GM23338 (cell line): Measurements from ENCODE around the gene PSMB2. TPM values are rescaled to one million over a fixed set of nuclear protein-coding genes. Genes with fewer than 3 reads are reported as not detected.

Experiments
- ATAC-seq: fragments of 200-7000 bp; cut with Tn5 transposase; 3 replicates; pipeline ENCODE4 v1.9.1; 2020
- DNase-seq: peaks from one replicate; pipeline ENCODE4 v3.0.0-alpha.2; 2015; ENCODE audit warnings: low spot score
- H2AFZ ChIP-seq: fragments of 200-600 bp; sonication (generic); 2 replicates; pipeline ENCODE4 v1.8.0; 2016; ENCODE audit warnings: antibody characterized with exemption, mild to moderate bottlenecking, moderate library complexity
- H3F3A ChIP-seq: fragments of 200-600 bp; sonication (generic); replicated peaks from 2 replicates; pipeline ENCODE4 v1.8.0; 2017; ENCODE audit warnings: antibody characterized with exemption, mixed run types, low read depth
- H3K27ac ChIP-seq: fragments of 200-600 bp; sonication (generic); 2 replicates; pipeline ENCODE4 v1.6.1; 2016; ENCODE audit warnings: low read depth
- H3K27me3 ChIP-seq: fragments of 200-600 bp; sonication (generic); 2 replicates; pipeline ENCODE4 v1.8.0; 2016; ENCODE audit warnings: mild to moderate bottlenecking, mixed run types, moderate library complexity; ENCODE audit not compliant: insufficient read depth
- H3K36me3 ChIP-seq: fragments of 200-600 bp; sonication (generic); 2 replicates; pipeline ENCODE4 v1.8.0; 2016; ENCODE audit warnings: mild to moderate bottlenecking; ENCODE audit not compliant: insufficient read depth
- H3K4me1 ChIP-seq: fragments of 200-600 bp; sonication (generic); 2 replicates; pipeline ENCODE4 v1.8.0; 2016; ENCODE audit warnings: mild to moderate bottlenecking, moderate library complexity; ENCODE audit not compliant: insufficient read depth
- H3K4me2 ChIP-seq: fragments of 200-600 bp; sonication (generic); 2 replicates; pipeline ENCODE4 v1.7.1; 2017; ENCODE audit warnings: mixed run types
- H3K4me3 ChIP-seq: fragments of 200-600 bp; sonication (generic); 2 replicates; pipeline ENCODE4 v1.6.1; 2016; ENCODE audit warnings: mixed run types
- H3K79me2 ChIP-seq: fragments of 200-600 bp; sonication (generic); replicated peaks from 2 replicates; pipeline ENCODE4 v1.8.0; 2017; ENCODE audit warnings: mild to moderate bottlenecking; ENCODE audit not compliant: insufficient read depth
- H3K9me2 ChIP-seq: fragments of 200-600 bp; sonication (generic); 2 replicates; pipeline ENCODE4 v1.8.0; 2017; ENCODE audit not compliant: insufficient read depth
- H4K20me1 ChIP-seq: fragments of 200-600 bp; sonication (generic); replicated peaks from 2 replicates; pipeline ENCODE4 v1.8.0; 2017; ENCODE audit warnings: mild to moderate bottlenecking; ENCODE audit not compliant: insufficient read depth
- H3K27ac Mint-ChIP-seq: 2 replicates; pipeline ENCODE4 v1.8.0; 2020; ENCODE audit warnings: inconsistent platforms, mild to moderate bottlenecking, moderate library complexity, mixed read lengths
- H3K27me3 Mint-ChIP-seq: 3 replicates; pipeline ENCODE4 v1.8.0; 2022; ENCODE audit warnings: low read depth, mild to moderate bottlenecking, moderate library complexity, mixed read lengths, inconsistent platforms; ENCODE audit not compliant: insufficient read depth, poor library complexity
- H3K36me3 Mint-ChIP-seq: 3 replicates; pipeline ENCODE4 v1.8.0; 2021; ENCODE audit warnings: low read depth, mild to moderate bottlenecking, inconsistent platforms, moderate library complexity, mixed read lengths
- H3K4me1 Mint-ChIP-seq: 3 replicates; pipeline ENCODE4 v1.8.0; 2020; ENCODE audit warnings: mild to moderate bottlenecking, inconsistent platforms, mixed read lengths
- H3K4me3 Mint-ChIP-seq: 3 replicates; pipeline ENCODE4 v1.8.0; 2021; ENCODE audit warnings: moderate library complexity, mild to moderate bottlenecking, inconsistent platforms, mixed read lengths
- H3K9me3 Mint-ChIP-seq: 3 replicates; pipeline ENCODE4 v1.8.0; 2020; ENCODE audit warnings: moderate library complexity, mild to moderate bottlenecking, inconsistent platforms, mixed read lengths
- CREB1 ChIP-seq: fragments of 250-450 bp; sonication (Bioruptor Pico); IDR thresholded peaks from 2 replicates; pipeline ENCODE4 v1.5.0; 2020; ENCODE audit warnings: low read depth, mild to moderate bottlenecking, moderate library complexity
- EZH2 ChIP-seq: fragments of 200-600 bp; sonication (generic); IDR thresholded peaks from one replicate; pipeline ENCODE4 v1.8.0; 2017; ENCODE audit warnings: antibody characterized with exemption, mild to moderate bottlenecking, low read depth; ENCODE audit not compliant: unreplicated experiment
- EZH2phosphoT487 ChIP-seq: fragments of 200-600 bp; sonication (generic); IDR thresholded peaks from one replicate; pipeline ENCODE4 v1.8.1; 2018; ENCODE audit warnings: antibody characterized with exemption; ENCODE audit not compliant: unreplicated experiment
- JUNB ChIP-seq: IDR thresholded peaks from one replicate; pipeline ENCODE4 v1.6.1; 2016; ENCODE audit warnings: antibody characterized with exemption; ENCODE audit not compliant: unreplicated experiment
- NANOG ChIP-seq: IDR thresholded peaks from 2 replicates; pipeline ENCODE4 v1.6.1; 2016; ENCODE audit warnings: antibody characterized with exemption, borderline replicate concordance
- POLR2AphosphoS5 ChIP-seq: IDR thresholded peaks from 2 replicates; pipeline ENCODE4 v1.6.1; 2016; ENCODE audit warnings: antibody characterized with exemption, low read depth
- STAT1 ChIP-seq: IDR thresholded peaks from one replicate; pipeline ENCODE4 v1.6.1; 2016; ENCODE audit warnings: antibody characterized with exemption; ENCODE audit not compliant: unreplicated experiment
- ZNF114 ChIP-seq: fragments of 250-450 bp; sonication (Bioruptor Pico); IDR thresholded peaks from 2 replicates; pipeline ENCODE4 v1.5.0; 2020; ENCODE audit warnings: mild to moderate bottlenecking, moderate library complexity
- ZNF331 ChIP-seq: fragments of 250-450 bp; sonication (Bioruptor Pico); IDR thresholded peaks from 2 replicates; pipeline ENCODE4 v1.5.0; 2020; ENCODE audit warnings: low read depth, mild to moderate bottlenecking, moderate library complexity
- polyA plus RNA-seq: library from polyadenylated mRNA; unstranded; fragments of >200 nt; fragmentation: Nextera tagmentation; extraction: Ambion mirVana; gene quantifications from 2 replicates; pipeline ENCODE4 v1.2.1, GENCODE V29; 2016
- total RNA-seq: library from RNA; depleted of rRNA; stranded (reverse); fragments of >200 nt; shearing (Covaris generic); gene quantifications from 2 replicates; pipeline ENCODE4 v1.2.3, GENCODE V29; 2014
- TF ChIP-seq, protein P1 (sequence below): IDR thresholded peaks from one replicate; pipeline ENCODE4 v1.6.1; 2018; ENCODE audit warnings: antibody characterized with exemption; ENCODE audit not compliant: unreplicated experiment
- TF ChIP-seq, protein P2 (sequence below), 2 experiments: fragments of 200-600 bp in 1 of 2; sonication (generic) in 1 of 2; conservative IDR thresholded peaks; 2 replicates each; pipeline versions ENCODE4 v1.5.1 to v1.6.1; 2016 to 2017; ENCODE audit warnings: antibody characterized with exemption in 2 of 2, low read depth in 2 of 2, mild to moderate bottlenecking in 2 of 2, moderate library complexity in 1 of 2
- TF ChIP-seq, protein P3 (sequence below): fragments of 250-450 bp; sonication (Bioruptor Pico); IDR thresholded peaks from 2 replicates; pipeline ENCODE4 v1.5.0; 2020; ENCODE audit warnings: mild to moderate bottlenecking, moderate library complexity
- TF ChIP-seq, protein P4 (sequence below): IDR thresholded peaks from 2 replicates; pipeline ENCODE4 v1.6.1; 2016; ENCODE audit warnings: antibody characterized with exemption

PSMB2 gene
- total and polyA plus RNA-seq, 2 experiments from 2014 or later, result 68.2 to 147 TPM

DNA sequence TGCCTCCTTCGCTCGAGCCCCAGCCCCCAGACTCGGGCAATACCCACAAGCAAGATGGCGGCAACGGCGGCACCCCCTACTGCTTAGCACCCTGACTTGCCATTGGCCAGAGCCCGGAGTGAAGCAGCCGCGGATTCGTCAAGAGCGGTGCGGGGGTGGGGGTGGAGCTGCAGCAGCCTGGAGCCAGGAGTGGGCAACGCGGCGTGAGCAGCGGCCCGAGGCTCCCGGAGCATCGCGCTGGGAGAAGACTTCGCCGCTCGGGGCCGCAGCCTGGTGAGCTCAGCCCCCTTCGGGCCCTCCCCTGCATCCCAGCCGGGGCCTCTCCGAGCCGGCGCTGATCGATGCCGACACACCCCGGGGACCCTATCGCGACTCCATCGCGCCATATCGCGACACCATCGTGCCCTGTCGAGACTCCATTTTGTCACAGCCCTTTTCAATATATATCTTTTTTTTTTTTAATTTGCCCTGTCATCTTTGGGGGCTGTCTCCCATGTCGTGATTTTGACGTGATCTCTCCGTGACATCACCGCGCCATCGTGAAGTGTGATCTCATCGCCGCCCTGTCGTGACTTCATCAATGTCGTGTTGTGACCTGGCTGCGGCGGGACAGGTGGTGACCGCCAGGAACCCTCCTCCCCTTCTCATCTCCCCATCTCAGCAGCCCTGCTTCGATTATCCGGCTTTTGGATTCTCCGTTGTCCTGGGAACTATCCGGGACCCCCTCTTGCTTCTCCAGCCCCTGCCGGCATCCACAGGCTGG lies 83.5 kb downstream of the PSMB2 start, which contains the start of gene NCDN:
Gene NCDN (plus strand): TSS at position 189 of the 763 bp plus-strand sequence. CDS start 392 bp downstream, at position 581.
- Histone ChIP-seq H3K27me3 (no peaks in the 10 kb centered on the region), H3K27ac (peak within 1 kb of the TSS; percentile 93), H3K4me1 (peaks cover 34% of the 10 kb centered on the region), H3K4me2 (peak within 1 kb of the TSS; percentile 88), H3K4me3 (peak within 1 kb of the TSS; percentile 91), H3K36me3 (no peaks in the 10 kb centered on the region; the same call in 1 of the 2 replicates), H3K9me2 (no peaks in the 10 kb centered on the region), H3F3A (peaks cover 13% of the 10 kb centered on the region), H2AFZ (no peak within 1 kb of the TSS; the same call in 1 of the 2 replicates), H4K20me1 (peaks cover 4% of the 10 kb centered on the region; the same call in 1 of the 2 replicates), H3K79me2 (peaks cover 33% of the 10 kb centered on the region)
- Mint-ChIP-seq H3K9me3 (peaks cover 3% of the 10 kb centered on the region; the same call in 2 of the 3 replicates), H3K27ac (peak within 1 kb of the TSS; percentile 96), H3K36me3 (peaks cover 39% of the 10 kb centered on the region), H3K27me3 (peaks cover 19% of the 10 kb centered on the region), H3K4me1 (peaks cover 45% of the 10 kb centered on the region), H3K4me3 (peak within 1 kb of the TSS; percentile 98)
- DNase-seq (peak; percentile 98), ATAC-seq (peak; percentile 81)
- TF ChIP-seq, protein P1, sequence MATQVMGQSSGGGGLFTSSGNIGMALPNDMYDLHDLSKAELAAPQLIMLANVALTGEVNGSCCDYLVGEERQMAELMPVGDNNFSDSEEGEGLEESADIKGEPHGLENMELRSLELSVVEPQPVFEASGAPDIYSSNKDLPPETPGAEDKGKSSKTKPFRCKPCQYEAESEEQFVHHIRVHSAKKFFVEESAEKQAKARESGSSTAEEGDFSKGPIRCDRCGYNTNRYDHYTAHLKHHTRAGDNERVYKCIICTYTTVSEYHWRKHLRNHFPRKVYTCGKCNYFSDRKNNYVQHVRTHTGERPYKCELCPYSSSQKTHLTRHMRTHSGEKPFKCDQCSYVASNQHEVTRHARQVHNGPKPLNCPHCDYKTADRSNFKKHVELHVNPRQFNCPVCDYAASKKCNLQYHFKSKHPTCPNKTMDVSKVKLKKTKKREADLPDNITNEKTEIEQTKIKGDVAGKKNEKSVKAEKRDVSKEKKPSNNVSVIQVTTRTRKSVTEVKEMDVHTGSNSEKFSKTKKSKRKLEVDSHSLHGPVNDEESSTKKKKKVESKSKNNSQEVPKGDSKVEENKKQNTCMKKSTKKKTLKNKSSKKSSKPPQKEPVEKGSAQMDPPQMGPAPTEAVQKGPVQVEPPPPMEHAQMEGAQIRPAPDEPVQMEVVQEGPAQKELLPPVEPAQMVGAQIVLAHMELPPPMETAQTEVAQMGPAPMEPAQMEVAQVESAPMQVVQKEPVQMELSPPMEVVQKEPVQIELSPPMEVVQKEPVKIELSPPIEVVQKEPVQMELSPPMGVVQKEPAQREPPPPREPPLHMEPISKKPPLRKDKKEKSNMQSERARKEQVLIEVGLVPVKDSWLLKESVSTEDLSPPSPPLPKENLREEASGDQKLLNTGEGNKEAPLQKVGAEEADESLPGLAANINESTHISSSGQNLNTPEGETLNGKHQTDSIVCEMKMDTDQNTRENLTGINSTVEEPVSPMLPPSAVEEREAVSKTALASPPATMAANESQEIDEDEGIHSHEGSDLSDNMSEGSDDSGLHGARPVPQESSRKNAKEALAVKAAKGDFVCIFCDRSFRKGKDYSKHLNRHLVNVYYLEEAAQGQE, result no peak
- TF ChIP-seq ZNF331 (CRISPR knock-in tag), result no peak
- TF ChIP-seq STAT1, result no peak
- TF ChIP-seq POLR2AphosphoS5, result peak; percentile 23
- TF ChIP-seq, protein P2, sequence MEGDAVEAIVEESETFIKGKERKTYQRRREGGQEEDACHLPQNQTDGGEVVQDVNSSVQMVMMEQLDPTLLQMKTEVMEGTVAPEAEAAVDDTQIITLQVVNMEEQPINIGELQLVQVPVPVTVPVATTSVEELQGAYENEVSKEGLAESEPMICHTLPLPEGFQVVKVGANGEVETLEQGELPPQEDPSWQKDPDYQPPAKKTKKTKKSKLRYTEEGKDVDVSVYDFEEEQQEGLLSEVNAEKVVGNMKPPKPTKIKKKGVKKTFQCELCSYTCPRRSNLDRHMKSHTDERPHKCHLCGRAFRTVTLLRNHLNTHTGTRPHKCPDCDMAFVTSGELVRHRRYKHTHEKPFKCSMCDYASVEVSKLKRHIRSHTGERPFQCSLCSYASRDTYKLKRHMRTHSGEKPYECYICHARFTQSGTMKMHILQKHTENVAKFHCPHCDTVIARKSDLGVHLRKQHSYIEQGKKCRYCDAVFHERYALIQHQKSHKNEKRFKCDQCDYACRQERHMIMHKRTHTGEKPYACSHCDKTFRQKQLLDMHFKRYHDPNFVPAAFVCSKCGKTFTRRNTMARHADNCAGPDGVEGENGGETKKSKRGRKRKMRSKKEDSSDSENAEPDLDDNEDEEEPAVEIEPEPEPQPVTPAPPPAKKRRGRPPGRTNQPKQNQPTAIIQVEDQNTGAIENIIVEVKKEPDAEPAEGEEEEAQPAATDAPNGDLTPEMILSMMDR (conservative IDR thresholded peaks at IDR 0.05; ENCODE audit: low read depth in 2 of 2), result no peak
- no peak for TF ChIP-seq JUNB
- TF ChIP-seq EZH2, result no peak
- no peak for TF ChIP-seq NANOG
- no peak for TF ChIP-seq ZNF114
- peak; percentile 74 for TF ChIP-seq CREB1 (CRISPR knock-in tag)
- TF ChIP-seq, protein P3, sequence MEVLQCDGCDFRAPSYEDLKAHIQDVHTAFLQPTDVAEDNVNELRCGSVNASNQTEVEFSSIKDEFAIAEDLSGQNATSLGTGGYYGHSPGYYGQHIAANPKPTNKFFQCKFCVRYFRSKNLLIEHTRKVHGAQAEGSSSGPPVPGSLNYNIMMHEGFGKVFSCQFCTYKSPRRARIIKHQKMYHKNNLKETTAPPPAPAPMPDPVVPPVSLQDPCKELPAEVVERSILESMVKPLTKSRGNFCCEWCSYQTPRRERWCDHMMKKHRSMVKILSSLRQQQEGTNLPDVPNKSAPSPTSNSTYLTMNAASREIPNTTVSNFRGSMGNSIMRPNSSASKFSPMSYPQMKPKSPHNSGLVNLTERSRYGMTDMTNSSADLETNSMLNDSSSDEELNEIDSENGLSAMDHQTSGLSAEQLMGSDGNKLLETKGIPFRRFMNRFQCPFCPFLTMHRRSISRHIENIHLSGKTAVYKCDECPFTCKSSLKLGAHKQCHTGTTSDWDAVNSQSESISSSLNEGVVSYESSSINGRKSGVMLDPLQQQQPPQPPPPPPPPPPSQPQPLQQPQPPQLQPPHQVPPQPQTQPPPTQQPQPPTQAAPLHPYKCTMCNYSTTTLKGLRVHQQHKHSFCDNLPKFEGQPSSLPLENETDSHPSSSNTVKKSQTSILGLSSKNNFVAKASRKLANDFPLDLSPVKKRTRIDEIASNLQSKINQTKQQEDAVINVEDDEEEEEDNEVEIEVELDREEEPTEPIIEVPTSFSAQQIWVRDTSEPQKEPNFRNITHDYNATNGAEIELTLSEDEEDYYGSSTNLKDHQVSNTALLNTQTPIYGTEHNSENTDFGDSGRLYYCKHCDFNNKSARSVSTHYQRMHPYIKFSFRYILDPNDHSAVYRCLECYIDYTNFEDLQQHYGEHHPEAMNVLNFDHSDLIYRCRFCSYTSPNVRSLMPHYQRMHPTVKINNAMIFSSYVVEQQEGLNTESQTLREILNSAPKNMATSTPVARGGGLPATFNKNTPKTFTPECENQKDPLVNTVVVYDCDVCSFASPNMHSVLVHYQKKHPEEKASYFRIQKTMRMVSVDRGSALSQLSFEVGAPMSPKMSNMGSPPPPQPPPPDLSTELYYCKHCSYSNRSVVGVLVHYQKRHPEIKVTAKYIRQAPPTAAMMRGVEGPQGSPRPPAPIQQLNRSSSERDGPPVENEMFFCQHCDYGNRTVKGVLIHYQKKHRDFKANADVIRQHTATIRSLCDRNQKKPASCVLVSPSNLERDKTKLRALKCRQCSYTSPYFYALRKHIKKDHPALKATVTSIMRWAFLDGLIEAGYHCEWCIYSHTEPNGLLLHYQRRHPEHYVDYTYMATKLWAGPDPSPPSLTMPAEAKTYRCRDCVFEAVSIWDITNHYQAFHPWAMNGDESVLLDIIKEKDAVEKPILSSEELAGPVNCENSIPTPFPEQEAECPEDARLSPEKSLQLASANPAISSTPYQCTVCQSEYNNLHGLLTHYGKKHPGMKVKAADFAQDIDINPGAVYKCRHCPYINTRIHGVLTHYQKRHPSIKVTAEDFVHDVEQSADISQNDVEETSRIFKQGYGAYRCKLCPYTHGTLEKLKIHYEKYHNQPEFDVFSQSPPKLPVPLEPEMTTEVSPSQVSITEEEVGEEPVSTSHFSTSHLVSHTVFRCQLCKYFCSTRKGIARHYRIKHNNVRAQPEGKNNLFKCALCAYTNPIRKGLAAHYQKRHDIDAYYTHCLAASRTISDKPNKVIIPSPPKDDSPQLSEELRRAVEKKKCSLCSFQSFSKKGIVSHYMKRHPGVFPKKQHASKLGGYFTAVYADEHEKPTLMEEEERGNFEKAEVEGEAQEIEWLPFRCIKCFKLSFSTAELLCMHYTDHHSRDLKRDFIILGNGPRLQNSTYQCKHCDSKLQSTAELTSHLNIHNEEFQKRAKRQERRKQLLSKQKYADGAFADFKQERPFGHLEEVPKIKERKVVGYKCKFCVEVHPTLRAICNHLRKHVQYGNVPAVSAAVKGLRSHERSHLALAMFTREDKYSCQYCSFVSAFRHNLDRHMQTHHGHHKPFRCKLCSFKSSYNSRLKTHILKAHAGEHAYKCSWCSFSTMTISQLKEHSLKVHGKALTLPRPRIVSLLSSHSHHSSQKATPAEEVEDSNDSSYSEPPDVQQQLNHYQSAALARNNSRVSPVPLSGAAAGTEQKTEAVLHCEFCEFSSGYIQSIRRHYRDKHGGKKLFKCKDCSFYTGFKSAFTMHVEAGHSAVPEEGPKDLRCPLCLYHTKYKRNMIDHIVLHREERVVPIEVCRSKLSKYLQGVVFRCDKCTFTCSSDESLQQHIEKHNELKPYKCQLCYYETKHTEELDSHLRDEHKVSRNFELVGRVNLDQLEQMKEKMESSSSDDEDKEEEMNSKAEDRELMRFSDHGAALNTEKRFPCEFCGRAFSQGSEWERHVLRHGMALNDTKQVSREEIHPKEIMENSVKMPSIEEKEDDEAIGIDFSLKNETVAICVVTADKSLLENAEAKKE (CRISPR knock-in tag), result no peak
- no peak for TF ChIP-seq EZH2phosphoT487
- TF ChIP-seq, protein P4, sequence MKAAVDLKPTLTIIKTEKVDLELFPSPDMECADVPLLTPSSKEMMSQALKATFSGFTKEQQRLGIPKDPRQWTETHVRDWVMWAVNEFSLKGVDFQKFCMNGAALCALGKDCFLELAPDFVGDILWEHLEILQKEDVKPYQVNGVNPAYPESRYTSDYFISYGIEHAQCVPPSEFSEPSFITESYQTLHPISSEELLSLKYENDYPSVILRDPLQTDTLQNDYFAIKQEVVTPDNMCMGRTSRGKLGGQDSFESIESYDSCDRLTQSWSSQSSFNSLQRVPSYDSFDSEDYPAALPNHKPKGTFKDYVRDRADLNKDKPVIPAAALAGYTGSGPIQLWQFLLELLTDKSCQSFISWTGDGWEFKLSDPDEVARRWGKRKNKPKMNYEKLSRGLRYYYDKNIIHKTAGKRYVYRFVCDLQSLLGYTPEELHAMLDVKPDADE, result peak; percentile 94
